Activated T-helper 1 cell treated with anti-CD3 and anti-CD28 coated beads, Interleukin-2, amount 50 U/mL, for 16 hours (primary cell): ENCODE results near the gene FBXO11.
"Not testable (repeated sequence)": the region's sequence is repeated elsewhere in the genome, so short reads cannot be mapped to it uniquely, and the experiment has no call there.

ENCODE experiments used
- DNase-seq, 2 donors: peaks; one replicate each; pipeline ENCODE4 v3.0.0-alpha.2; 2020; ENCODE audit warnings: low read depth in 1 of 2, low spot score in 1 of 2

The FBXO11 gene

GRCh38 chr2:47906157-47907038 lies at the start of gene FBXO11:
FBXO11 (minus strand) TSS chr2:47906498; CDS start chr2:47905720, 778 bp downstream.
- peak; percentile 86 to 93 for DNase-seq

DNA sequence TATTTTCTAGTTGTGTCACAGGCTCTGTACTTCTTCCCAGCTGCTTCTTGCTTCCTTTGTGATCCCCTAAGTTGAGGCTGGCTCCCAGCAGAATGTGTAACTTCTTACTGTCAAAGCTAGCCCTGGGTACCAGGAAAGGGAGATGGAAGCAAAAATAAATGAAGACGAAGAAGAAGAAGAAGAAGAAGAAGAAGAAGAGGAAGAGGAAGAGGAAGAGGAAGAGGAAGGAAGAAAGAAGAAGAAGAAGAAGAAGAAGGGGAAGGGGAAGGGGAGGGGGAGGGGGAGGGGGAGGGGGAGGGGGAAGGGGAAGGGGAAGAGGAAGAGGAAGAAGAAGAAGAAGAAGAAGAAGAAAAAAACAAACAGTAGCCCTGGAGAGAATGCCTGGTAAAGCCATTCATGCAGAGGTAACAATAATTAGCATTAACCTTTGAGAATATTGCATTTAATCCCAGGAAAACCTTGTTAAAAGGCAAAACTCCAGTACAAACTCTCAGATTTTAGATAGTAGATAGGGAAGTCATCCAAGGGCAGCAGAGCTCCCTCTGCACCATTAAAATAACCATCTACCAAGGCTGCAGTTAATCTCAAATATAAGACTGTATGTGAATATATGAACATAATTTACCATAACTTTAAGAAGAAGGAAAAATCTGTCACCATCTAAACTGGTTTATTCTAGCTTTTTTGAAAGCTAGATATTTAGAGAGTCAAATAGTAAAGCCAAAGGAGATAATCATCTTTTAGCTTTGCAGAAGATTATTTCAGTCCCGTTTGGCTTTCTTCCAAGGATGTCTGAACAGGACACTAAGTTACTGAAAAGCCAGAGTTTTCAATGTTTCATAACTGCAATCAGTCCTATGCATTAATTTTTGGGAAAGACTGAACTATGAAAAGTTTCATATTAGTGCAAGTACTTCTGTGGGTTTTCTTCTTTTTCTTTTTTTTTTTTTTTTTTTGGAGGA lies 44.3 kb upstream of the FBXO11 start:
- no peak for DNase-seq

- no peak for DNase-seq
These were observed 40.3 kb upstream of the FBXO11 start for GRCh38 chr2:47946593-47946992.

GRCh38 chr2:47945046-47945781 lies 38.9 kb upstream of the FBXO11 start:
- no peak for DNase-seq

- DNase-seq, result no peak
These were observed 35.6 kb upstream of the FBXO11 start for GRCh38 chr2:47941936-47942335.

- no peak for DNase-seq
These were observed 31.4 kb upstream of the FBXO11 start for GRCh38 chr2:47937677-47938076.

- no peak for DNase-seq
These were observed 28.8 kb upstream of the FBXO11 start for GRCh38 chr2:47935071-47935470.

DNA sequence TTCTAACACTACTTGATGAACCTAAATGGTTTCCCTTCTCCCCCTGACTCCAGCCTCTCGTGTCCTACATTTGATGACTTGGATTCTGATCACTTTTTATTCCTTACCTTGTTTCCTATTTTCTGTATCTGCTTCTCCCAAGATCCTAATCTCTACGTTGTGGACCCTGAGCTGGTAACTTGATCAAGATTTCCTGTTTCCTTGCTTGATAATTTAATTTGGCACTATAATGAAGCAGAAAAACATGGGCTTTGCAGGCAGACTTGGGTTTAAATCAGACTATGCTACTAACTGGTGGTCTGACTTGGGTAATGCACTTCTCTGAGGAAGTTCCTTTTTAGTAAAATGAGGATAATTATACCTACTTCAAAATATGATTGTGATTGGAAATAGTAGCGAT lies 11.7 kb upstream of the FBXO11 start:
- no peak for DNase-seq

DNA sequence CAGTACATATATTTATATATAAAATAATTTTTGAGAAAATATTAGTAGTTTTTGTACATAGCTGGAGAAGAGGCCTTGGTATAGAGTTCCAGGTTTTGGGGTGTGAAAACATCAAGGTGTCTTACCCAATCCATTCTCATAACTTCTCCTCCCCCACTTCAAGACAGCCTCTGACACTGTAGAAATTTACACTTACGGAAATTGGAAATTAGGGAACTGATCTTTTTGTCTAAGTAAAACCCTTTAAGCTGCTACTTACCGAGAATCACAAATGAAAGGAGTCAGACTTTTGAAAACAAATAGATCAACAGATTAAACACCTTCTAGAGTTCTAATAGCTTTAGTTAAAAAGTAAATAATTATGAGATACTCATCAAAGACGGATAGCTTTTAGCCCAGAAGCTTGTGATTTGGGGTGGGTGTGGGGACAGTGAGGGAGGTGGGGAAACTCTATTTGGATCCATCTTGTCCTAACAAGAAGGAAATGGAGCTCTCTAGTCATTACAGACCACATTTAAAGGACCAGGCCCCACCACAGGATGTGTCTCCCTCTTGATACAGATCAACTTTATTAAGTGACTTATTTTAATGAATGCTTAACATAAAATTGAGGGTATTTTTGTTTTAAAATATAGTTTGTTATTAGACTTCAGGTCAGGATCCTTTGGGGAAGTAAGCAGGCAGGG lies 11.1 kb upstream of the FBXO11 start:
- DNase-seq, result no peak

- no peak for DNase-seq
These were observed 10.1 kb upstream of the FBXO11 start for GRCh38 chr2:47916412-47916811.

- not testable (repeated sequence) for DNase-seq
These were observed 4.4 kb upstream of the FBXO11 start for GRCh38 chr2:47910662-47911061.

GRCh38 chr2:47908682-47909081 lies 2.4 kb upstream of the FBXO11 start:
- DNase-seq, result no peak

DNA sequence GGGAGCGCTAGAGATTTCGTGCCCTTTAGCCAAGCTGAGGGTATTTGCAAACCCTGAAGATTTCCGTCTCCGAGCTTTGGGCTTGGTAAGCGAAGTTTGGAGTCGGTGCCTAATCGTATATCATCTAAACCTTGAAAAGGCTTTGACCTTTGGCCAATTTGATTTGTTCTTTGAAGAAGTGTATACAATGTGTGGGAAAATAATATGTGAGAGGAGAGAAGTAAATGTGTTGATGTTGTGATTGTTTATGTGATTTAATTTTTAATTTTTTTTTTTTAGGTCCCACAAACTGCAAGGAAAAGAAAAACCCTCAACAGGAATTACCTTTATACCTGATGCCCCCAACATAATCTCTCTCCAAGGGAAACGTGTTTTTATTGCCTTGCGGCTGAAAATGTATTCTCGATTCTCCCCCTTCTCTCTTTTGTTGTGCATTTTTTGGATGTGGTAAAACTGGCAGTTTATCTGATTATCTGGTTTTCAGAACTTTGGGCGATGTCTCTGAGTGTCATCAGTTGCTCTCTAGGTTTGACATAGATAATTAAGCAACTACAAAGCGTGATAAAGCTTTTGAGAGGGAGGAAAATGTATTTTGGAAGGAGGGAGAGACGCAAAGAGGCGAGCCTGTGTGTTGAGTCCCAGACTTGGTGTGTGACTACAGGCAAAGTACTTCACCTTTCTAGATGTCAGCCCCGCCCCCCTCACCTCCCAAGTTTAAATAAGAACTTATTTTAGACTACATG lies 912 bp upstream of the FBXO11 start:
- peak in 1 of 2 donors; percentile 3 for DNase-seq

DNA sequence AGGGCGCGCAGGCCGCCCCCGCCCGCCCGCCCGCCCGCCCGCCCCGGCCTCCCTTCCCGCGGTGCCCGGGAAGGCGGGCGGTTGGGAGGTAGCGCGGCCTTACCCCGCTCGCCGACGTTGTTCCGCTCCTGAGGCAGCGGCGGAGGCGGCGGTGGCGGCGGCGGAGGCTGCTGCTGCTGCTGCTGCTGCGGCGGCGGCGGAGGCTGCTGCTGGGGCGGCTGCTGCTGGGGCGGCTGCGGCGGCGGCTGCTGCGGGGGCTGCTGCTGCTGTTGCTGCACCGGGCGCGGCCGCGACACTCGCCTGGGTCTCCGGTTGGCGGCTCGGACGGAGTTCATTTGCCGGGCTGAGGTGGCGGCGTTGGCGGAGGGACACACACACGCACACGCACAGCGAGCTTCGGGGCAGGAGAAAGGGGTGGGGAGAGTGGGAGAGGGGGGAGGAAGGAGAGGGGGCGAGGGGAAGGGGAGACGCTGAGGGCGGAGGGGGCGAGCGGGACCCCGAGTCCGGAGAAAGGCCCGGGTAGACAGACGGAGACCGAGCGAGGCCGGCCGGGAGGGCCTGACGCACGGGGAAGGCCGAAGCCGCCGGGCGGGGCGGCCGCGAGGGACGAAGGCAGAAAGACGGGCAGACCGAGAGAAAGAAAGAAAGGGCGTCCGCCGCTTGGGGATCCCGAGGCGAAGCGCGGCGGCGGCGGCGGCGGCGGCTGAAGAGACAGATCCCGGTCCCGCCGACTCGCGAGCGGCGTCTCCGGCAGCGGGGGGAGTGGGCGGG lies 727 bp downstream of the FBXO11 start:
- DNase-seq, result peak; percentile 30 to 40

DNA sequence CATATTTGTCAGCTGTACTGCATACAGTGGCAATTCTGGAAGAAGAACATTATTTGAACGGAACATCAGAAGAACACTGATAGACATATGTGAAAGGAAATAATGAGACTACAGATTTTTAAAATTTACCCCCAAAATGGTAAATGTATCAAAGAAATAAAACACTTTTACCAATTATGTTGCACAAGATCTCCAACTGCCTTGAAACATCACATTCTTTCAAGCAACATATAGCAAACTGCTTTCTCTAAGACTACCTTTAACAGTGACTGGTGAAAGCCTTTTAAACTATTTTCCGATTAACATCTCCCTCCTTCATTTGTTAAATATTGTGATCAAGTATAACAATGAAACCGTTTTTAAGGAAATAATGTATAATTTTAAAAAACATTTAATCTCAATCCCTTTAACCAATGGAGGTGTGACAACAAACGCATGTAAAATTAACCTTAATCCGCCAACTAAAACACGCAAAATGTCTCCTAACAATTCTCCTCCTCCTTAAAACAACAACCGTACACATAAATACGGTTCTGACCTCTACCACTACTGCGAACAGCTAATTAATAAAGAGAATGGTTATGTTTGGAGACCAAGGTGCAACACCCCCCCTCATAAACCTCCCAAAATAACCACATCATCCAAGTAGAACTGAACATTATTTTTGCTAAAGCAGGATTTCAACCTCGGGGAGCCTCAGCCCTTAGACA lies 2.4 kb downstream of the FBXO11 start:
- DNase-seq, result no peak

- not testable (repeated sequence) for DNase-seq
These were observed 4.4 kb downstream of the FBXO11 start for GRCh38 chr2:47901892-47902291.

DNA sequence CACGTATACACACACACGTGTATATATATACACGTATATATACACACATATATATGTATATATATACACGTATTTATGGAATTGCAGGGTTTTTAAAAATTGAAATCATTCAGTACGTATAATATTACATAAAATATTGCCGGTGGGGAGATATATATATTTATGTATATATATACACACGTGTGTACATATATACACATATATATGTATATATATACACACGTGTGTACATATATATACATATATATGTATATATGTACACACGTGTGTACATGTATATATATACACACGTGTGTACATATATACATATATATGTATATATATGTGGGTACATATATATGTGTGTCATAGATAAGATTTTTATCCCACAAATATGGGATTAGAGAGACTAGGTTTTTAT lies 5.4 kb downstream of the FBXO11 start:
- no peak for DNase-seq
